Measurements from ENCODE around the gene RAB6A.

The RAB6A gene

GRCh38 chr11:73645972-73646631 is 114.8 kb downstream of the RAB6A start, which contains the start of gene PLEKHB1:
TSS of gene PLEKHB1 (plus strand) at chr11:73646581. CDS start at chr11:73646609, 28 bp downstream.
- Histone ChIP-seq H3K4me1 (ENCODE audit: insufficient read depth, poor library complexity, severe bottlenecking) (no peaks in the 10 kb centered on the region), H3K9me3 (ENCODE audit: severe bottlenecking) (no peaks in the 10 kb centered on the region), H3K36me3 (ENCODE audit: low read depth) (no peaks in the 10 kb centered on the region), H3K27ac (ENCODE audit: poor library complexity, severe bottlenecking) (no peak within 1 kb of the TSS), H3K27me3 (ENCODE audit: insufficient read depth, poor library complexity, severe bottlenecking) (no peaks in the 10 kb centered on the region), H3K4me3 (ENCODE audit: severe bottlenecking) (no peak within 1 kb of the TSS)
- no peak for DNase-seq (ENCODE audit: low spot score)
- no peak for ATAC-seq (ENCODE audit: low read depth)
- TF ChIP-seq CTCF (IDR thresholded peaks at IDR 0.05; ENCODE audit: poor library complexity, severe bottlenecking), result no peak

GRCh38 chr11:73645121-73645969 is 115.5 kb downstream of the RAB6A start:
- Histone ChIP-seq H3K4me1 (ENCODE audit: insufficient read depth, poor library complexity, severe bottlenecking) (no peaks in the 10 kb centered on the region), H3K27ac (ENCODE audit: poor library complexity, severe bottlenecking) (no peak overlapping the region), H3K27me3 (ENCODE audit: insufficient read depth, poor library complexity, severe bottlenecking) (no peaks in the 10 kb centered on the region), H3K4me3 (ENCODE audit: severe bottlenecking) (no peak overlapping the region), H3K9me3 (ENCODE audit: severe bottlenecking) (no peaks in the 10 kb centered on the region), H3K36me3 (ENCODE audit: low read depth) (no peaks in the 10 kb centered on the region)
- no peak for DNase-seq (ENCODE audit: low spot score)
- TF ChIP-seq CTCF (IDR thresholded peaks at IDR 0.05; ENCODE audit: poor library complexity, severe bottlenecking), result no peak
- ATAC-seq (ENCODE audit: low read depth), result no peak

DNA sequence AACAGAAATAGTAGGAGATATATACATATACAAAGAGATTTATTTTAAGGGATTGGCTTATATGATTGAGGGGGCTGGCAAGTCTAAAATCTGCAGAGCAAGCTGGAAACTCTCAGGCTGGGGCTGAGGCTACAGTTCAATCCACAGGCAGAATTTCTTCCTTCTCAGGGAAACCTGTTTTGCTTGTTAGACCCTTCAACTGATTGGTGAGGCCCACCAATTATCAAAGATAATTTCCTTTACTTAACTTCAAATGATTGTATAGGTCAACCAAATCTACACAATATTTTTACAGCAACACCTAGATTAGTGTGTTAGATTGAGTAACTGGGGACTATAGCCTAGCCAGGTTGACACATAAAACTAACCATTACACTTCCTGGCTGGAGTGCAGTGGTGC is 119.2 kb downstream of the RAB6A start:
- no peaks in the 10 kb centered on the region for H3K36me3 ChIP-seq (ENCODE audit: low read depth)
- no peak overlapping the region for H3K4me3 ChIP-seq (ENCODE audit: severe bottlenecking)
- DNase-seq (ENCODE audit: low spot score), result no peak
- TF ChIP-seq CTCF (IDR thresholded peaks at IDR 0.05; ENCODE audit: poor library complexity, severe bottlenecking), result no peak
- no peaks in the 10 kb centered on the region for H3K27me3 ChIP-seq (ENCODE audit: insufficient read depth, poor library complexity, severe bottlenecking)
- ATAC-seq (ENCODE audit: low read depth), result no peak
- H3K27ac ChIP-seq (ENCODE audit: poor library complexity, severe bottlenecking), result no peak overlapping the region
- no peaks in the 10 kb centered on the region for H3K4me1 ChIP-seq (ENCODE audit: insufficient read depth, poor library complexity, severe bottlenecking)
- H3K9me3 ChIP-seq (ENCODE audit: severe bottlenecking), result no peaks in the 10 kb centered on the region

DNA sequence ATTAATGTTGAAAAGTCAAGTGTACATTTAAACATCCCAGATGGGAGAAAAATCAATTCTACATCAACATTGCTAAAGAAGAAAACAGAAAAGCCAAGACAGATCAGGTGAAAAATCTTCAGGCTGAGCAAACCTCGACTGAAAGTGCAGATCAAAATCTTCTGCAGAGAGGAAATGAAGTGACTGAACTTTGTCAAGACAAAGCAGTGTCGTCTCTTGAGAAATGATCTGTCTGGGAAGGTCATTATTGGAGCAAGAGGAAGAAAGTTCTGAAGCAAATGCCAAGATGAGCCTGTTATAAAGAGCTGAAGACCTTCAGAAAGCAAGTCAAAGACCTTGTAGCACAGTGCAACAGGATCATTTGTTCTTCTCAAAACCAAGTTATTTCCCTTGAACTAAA is 120.3 kb downstream of the RAB6A start:
- H3K36me3 ChIP-seq (ENCODE audit: low read depth), result no peaks in the 10 kb centered on the region
- H3K27me3 ChIP-seq (ENCODE audit: insufficient read depth, poor library complexity, severe bottlenecking), result no peaks in the 10 kb centered on the region
- no peak for TF ChIP-seq CTCF (IDR thresholded peaks at IDR 0.05; ENCODE audit: poor library complexity, severe bottlenecking)
- no peaks in the 10 kb centered on the region for H3K4me1 ChIP-seq (ENCODE audit: insufficient read depth, poor library complexity, severe bottlenecking)
- no peak overlapping the region for H3K4me3 ChIP-seq (ENCODE audit: severe bottlenecking)
- H3K27ac ChIP-seq (ENCODE audit: poor library complexity, severe bottlenecking), result no peak overlapping the region
- H3K9me3 ChIP-seq (ENCODE audit: severe bottlenecking), result no peaks in the 10 kb centered on the region
- DNase-seq (ENCODE audit: low spot score), result no peak
- ATAC-seq (ENCODE audit: low read depth), result no peak
